Kidney glomerular epithelial cell (primary cell): Measurements from ENCODE around the gene IPCEF1.
"Not testable (repeated sequence)": the region's sequence is repeated elsewhere in the genome, so short reads cannot be mapped to it uniquely, and the experiment has no call there.

ENCODE experiments used
- DNase-seq: peaks from one replicate; lab custom pipeline; 2025; lab: John Stamatoyannopoulos, UW

IPCEF1 gene

GRCh38 chr6:154219250-154219649 lies 137.4 kb downstream of the IPCEF1 start:
- no peak for DNase-seq

GRCh38 chr6:154218787-154219186 lies 137.8 kb downstream of the IPCEF1 start:
- DNase-seq = no peak

GRCh38 chr6:154218301-154218700 lies 138.3 kb downstream of the IPCEF1 start:
- DNase-seq = no peak

- DNase-seq = no peak
Observed at GRCh38 chr6:154213782-154214181, 142.8 kb downstream of the IPCEF1 start.

- no peak for DNase-seq
Observed at GRCh38 chr6:154210678-154211077, 145.9 kb downstream of the IPCEF1 start.

- DNase-seq = no peak
Observed at GRCh38 chr6:154209555-154209954, 147.0 kb downstream of the IPCEF1 start.

- DNase-seq = no peak
Observed at GRCh38 chr6:154206996-154207395, 149.6 kb downstream of the IPCEF1 start.

GRCh38 chr6:154206141-154206540 lies 150.5 kb downstream of the IPCEF1 start:
- DNase-seq = no peak

- no peak for DNase-seq
Observed at GRCh38 chr6:154202958-154203357, 153.6 kb downstream of the IPCEF1 start.

GRCh38 chr6:154202339-154202738 lies 154.3 kb downstream of the IPCEF1 start:
- no peak for DNase-seq

- not testable (repeated sequence) for DNase-seq
Observed at GRCh38 chr6:154201688-154202087, 154.9 kb downstream of the IPCEF1 start.

- DNase-seq = peak; percentile 6
Observed at GRCh38 chr6:154197196-154197860, 159.3 kb downstream of the IPCEF1 start.

GRCh38 chr6:154196333-154196885 lies 160.2 kb downstream of the IPCEF1 start:
- DNase-seq = no peak

- DNase-seq = no peak
Observed at GRCh38 chr6:154187714-154188113, 168.9 kb downstream of the IPCEF1 start.

- DNase-seq = no peak
Observed at GRCh38 chr6:154187203-154187602, 169.4 kb downstream of the IPCEF1 start.

- DNase-seq = no peak
Observed at GRCh38 chr6:154179434-154179833, 177.2 kb downstream of the IPCEF1 start.

GRCh38 chr6:154172393-154172792 lies 184.2 kb downstream of the IPCEF1 start:
- not testable (repeated sequence) for DNase-seq

GRCh38 chr6:154170106-154170505 lies 186.5 kb downstream of the IPCEF1 start:
- DNase-seq = no peak

- no peak for DNase-seq
Observed at GRCh38 chr6:154169193-154169847, 187.3 kb downstream of the IPCEF1 start.

- DNase-seq = no peak
Observed at GRCh38 chr6:154167126-154167525, 189.5 kb downstream of the IPCEF1 start.

GRCh38 chr6:154166140-154166539 lies 190.5 kb downstream of the IPCEF1 start:
- no peak for DNase-seq

- no peak for DNase-seq
Observed at GRCh38 chr6:154165478-154165877, 191.1 kb downstream of the IPCEF1 start.

GRCh38 chr6:154164397-154164796 lies 192.2 kb downstream of the IPCEF1 start:
- DNase-seq = peak; percentile 35
